NT2/D1 (cell line): ENCODE results near the gene CHN1.
A peak's percentile ranks its signal among the peaks of the same experiment; 100 is the strongest.

Experiments used
- DNase-seq: peaks from one replicate; pipeline ENCODE4 v3.0.0-alpha.2; 2011; ENCODE audit warnings: low read depth, low spot score
- H3K27me3 ChIP-seq: 2 replicates; pipeline ENCODE4 v1.6.0; 2011; ENCODE audit warnings: mild to moderate bottlenecking; ENCODE audit not compliant: insufficient read length, insufficient read depth
- H3K36me3 ChIP-seq: 2 replicates; pipeline ENCODE4 v1.6.1; 2011; ENCODE audit warnings: mild to moderate bottlenecking, low read length, mixed read lengths; ENCODE audit not compliant: insufficient read depth, insufficient read length
- H3K4me1 ChIP-seq: 2 replicates; pipeline ENCODE4 v1.5.1; 2011; ENCODE audit not compliant: insufficient read depth, insufficient read length
- H3K4me3 ChIP-seq: 2 replicates; pipeline ENCODE4 v1.5.1; 2011; ENCODE audit warnings: low read depth; ENCODE audit not compliant: insufficient read length
- H3K9ac ChIP-seq: 2 replicates; pipeline ENCODE4 v1.6.0; 2011; ENCODE audit warnings: low read depth; ENCODE audit not compliant: insufficient read length
- H3K9me3 ChIP-seq: 2 replicates; pipeline ENCODE4 v1.5.1; 2011; ENCODE audit warnings: mild to moderate bottlenecking, low read length; ENCODE audit not compliant: insufficient read depth
- SUZ12 ChIP-seq: IDR thresholded peaks from 2 replicates; pipeline ENCODE4 v1.6.1; 2011; ENCODE audit not compliant: insufficient read length, insufficient read depth; ENCODE audit errors: extremely low read depth
- YY1 ChIP-seq: IDR thresholded peaks from 2 replicates; pipeline ENCODE4 v1.6.1; 2011; ENCODE audit not compliant: insufficient read length, insufficient read depth
- ZNF274 ChIP-seq: IDR thresholded peaks from 2 replicates; pipeline ENCODE4 v1.6.1; 2011; ENCODE audit warnings: mild to moderate bottlenecking, low read depth, low read length

Gene CHN1

GRCh38 chr2:174791020-174791419, 214.2 kb downstream of the CHN1 start:
- Histone ChIP-seq H3K27me3 (no peaks in the 10 kb centered on the region), H3K4me3 (no peak overlapping the region), H3K9me3 (peaks cover 10% of the 10 kb centered on the region; the same call in 1 of the 2 replicates), H3K4me1 (peaks cover 10% of the 10 kb centered on the region), H3K9ac (no peak overlapping the region), H3K36me3 (no peaks in the 10 kb centered on the region)
- TF ChIP-seq ZNF274 (no peak), YY1 (no peak), SUZ12 (no peak)
- no peak for DNase-seq

GRCh38 chr2:174789001-174789400, 216.2 kb downstream of the CHN1 start:
- TF ChIP-seq SUZ12, result no peak
- TF ChIP-seq YY1, result no peak
- TF ChIP-seq ZNF274, result no peak
- Histone ChIP-seq H3K27me3 (no peaks in the 10 kb centered on the region), H3K4me3 (no peak overlapping the region), H3K9ac (no peak overlapping the region), H3K4me1 (peaks cover 12% of the 10 kb centered on the region), H3K36me3 (no peaks in the 10 kb centered on the region), H3K9me3 (peaks cover 10% of the 10 kb centered on the region; the same call in 1 of the 2 replicates)
- no peak for DNase-seq

GRCh38 chr2:174788291-174788929, 216.8 kb downstream of the CHN1 start:
- Histone ChIP-seq H3K36me3 (no peaks in the 10 kb centered on the region), H3K9me3 (peaks cover 10% of the 10 kb centered on the region; the same call in 1 of the 2 replicates), H3K4me1 (peaks cover 12% of the 10 kb centered on the region), H3K27me3 (no peaks in the 10 kb centered on the region), H3K9ac (peak overlapping the region; percentile 46), H3K4me3 (no peak overlapping the region)
- no peak for TF ChIP-seq SUZ12
- TF ChIP-seq ZNF274, result no peak
- no peak for TF ChIP-seq YY1
- no peak for DNase-seq

GRCh38 chr2:174787487-174788205, 217.5 kb downstream of the CHN1 start:
- TF ChIP-seq SUZ12 (no peak), YY1 (no peak), ZNF274 (no peak)
- no peaks in the 10 kb centered on the region for H3K36me3 ChIP-seq
- H3K4me3 ChIP-seq, result no peak overlapping the region
- H3K4me1 ChIP-seq, result peaks cover 12% of the 10 kb centered on the region
- H3K27me3 ChIP-seq, result no peaks in the 10 kb centered on the region
- peaks cover 10% of the 10 kb centered on the region; the same call in 1 of the 2 replicates for H3K9me3 ChIP-seq
- DNase-seq, result peak; percentile 94
- H3K9ac ChIP-seq, result peak overlapping the region; percentile 46

GRCh38 chr2:174786066-174786725, 219.0 kb downstream of the CHN1 start:
- Histone ChIP-seq H3K36me3 (no peaks in the 10 kb centered on the region), H3K4me3 (no peak overlapping the region), H3K4me1 (peaks cover 8% of the 10 kb centered on the region), H3K27me3 (no peaks in the 10 kb centered on the region), H3K9me3 (peaks cover 10% of the 10 kb centered on the region; the same call in 1 of the 2 replicates), H3K9ac (peak overlapping the region; percentile 11)
- DNase-seq, result no peak
- TF ChIP-seq YY1 (no peak), SUZ12 (no peak), ZNF274 (no peak)

GRCh38 chr2:174785481-174785880, 219.7 kb downstream of the CHN1 start:
- no peaks in the 10 kb centered on the region for H3K27me3 ChIP-seq
- H3K4me3 ChIP-seq, result no peak overlapping the region
- H3K9me3 ChIP-seq, result peaks cover 10% of the 10 kb centered on the region; the same call in 1 of the 2 replicates
- TF ChIP-seq YY1 (no peak), SUZ12 (no peak), ZNF274 (no peak)
- no peaks in the 10 kb centered on the region for H3K36me3 ChIP-seq
- no peak overlapping the region for H3K9ac ChIP-seq
- DNase-seq, result no peak
- peaks cover 9% of the 10 kb centered on the region for H3K4me1 ChIP-seq

GRCh38 chr2:174784909-174785308, 220.3 kb downstream of the CHN1 start:
- DNase-seq, result no peak
- Histone ChIP-seq H3K36me3 (no peaks in the 10 kb centered on the region), H3K27me3 (no peaks in the 10 kb centered on the region), H3K9me3 (peaks cover 10% of the 10 kb centered on the region; the same call in 1 of the 2 replicates), H3K4me3 (no peak overlapping the region), H3K9ac (no peak overlapping the region), H3K4me1 (peaks cover 10% of the 10 kb centered on the region)
- TF ChIP-seq YY1 (no peak), ZNF274 (no peak), SUZ12 (no peak)
